Fibroblast of lung (primary cell): ENCODE results near the gene FRK. TPM values are rescaled to one million over a fixed set of nuclear protein-coding genes. Genes with fewer than 3 reads are reported as not detected.

Experiments used
- DNase-seq, 2 donors: peaks; one replicate each; pipeline versions ENCODE4 v3.0.0 to v3.0.0-alpha.2; 2010; ENCODE audit warnings: low read depth in 2 of 2
- H2AFZ ChIP-seq: 2 replicates; pipeline ENCODE4 v1.5.1; 2012; ENCODE audit warnings: low read length, control low read depth, inconsistent platforms
- H3K27ac ChIP-seq: 2 replicates; pipeline ENCODE4 v1.5.1; 2011; ENCODE audit warnings: low read length, control low read depth; ENCODE audit not compliant: insufficient read depth
- H3K27me3 ChIP-seq: 2 replicates; pipeline ENCODE4 v1.5.1; 2011; ENCODE audit warnings: mild to moderate bottlenecking, low read length; ENCODE audit not compliant: control insufficient read depth, insufficient read depth
- H3K36me3 ChIP-seq: 2 replicates; pipeline ENCODE4 v1.5.1; 2011; ENCODE audit warnings: low read length; ENCODE audit not compliant: control insufficient read depth, insufficient read depth
- H3K4me1 ChIP-seq: 2 replicates; pipeline ENCODE4 v1.5.1; 2011; ENCODE audit warnings: low read length; ENCODE audit not compliant: control insufficient read depth, insufficient read depth; ENCODE audit errors: extremely low read depth
- H3K4me2 ChIP-seq: 2 replicates; pipeline ENCODE4 v1.5.1; 2011; ENCODE audit warnings: low read length, control low read depth; ENCODE audit not compliant: insufficient read depth; ENCODE audit errors: extremely low read depth
- H3K4me3 ChIP-seq, 4 experiments: fragments of 200-600 bp in 1 of 4; sonication (generic) in 1 of 4; replicated peaks in 1 of 4; 2 replicates each; pipeline ENCODE4 v1.5.1; 2011 to 2016; ENCODE audit warnings: low read length in 4 of 4, low read depth in 3 of 4, mild to moderate bottlenecking in 3 of 4, control low read depth in 2 of 4, inconsistent platforms in 1 of 4, mixed read lengths in 1 of 4; ENCODE audit not compliant: insufficient read depth in 1 of 4; ENCODE audit errors: control extremely low read depth in 1 of 4
- H3K79me2 ChIP-seq: 2 replicates; pipeline ENCODE4 v1.5.1; 2012; ENCODE audit warnings: mild to moderate bottlenecking, low read length, inconsistent platforms; ENCODE audit not compliant: control insufficient read depth, insufficient read depth
- H3K9ac ChIP-seq: 2 replicates; pipeline ENCODE4 v1.5.1; 2011; ENCODE audit warnings: mild to moderate bottlenecking, low read length, control low read depth; ENCODE audit not compliant: insufficient read depth
- H3K9me3 ChIP-seq: 2 replicates; pipeline ENCODE4 v1.5.1; 2012; ENCODE audit warnings: low read depth, low read length; ENCODE audit not compliant: control insufficient read depth, insufficient read depth
- H4K20me1 ChIP-seq: 2 replicates; pipeline ENCODE4 v1.5.1; 2011; ENCODE audit warnings: low read length; ENCODE audit not compliant: control insufficient read depth, insufficient read depth; ENCODE audit errors: extremely low read depth
- EZH2 ChIP-seq: IDR thresholded peaks from 2 replicates; pipeline ENCODE4 v1.5.1; 2012; ENCODE audit warnings: low read length, control low read depth, mild to moderate bottlenecking; ENCODE audit errors: missing control alignments
- polyA plus RNA-seq, 2 donors: library from polyadenylated mRNA; depleted of rRNA in 1 of 2; stranded (reverse) in 1 of 2; unstranded in 1 of 2; fragments of >200 nt; gene quantifications; 2 replicates each; pipeline ENCODE4 v1.2.1, GENCODE V29; 2011 to 2012; ENCODE audit warnings: missing spikeins in 1 of 2
- total RNA-seq: library from RNA; depleted of rRNA; stranded (reverse); fragments of >200 nt; gene quantifications from 2 replicates; pipeline ENCODE4 v1.2.1, GENCODE V29; 2014
- TF ChIP-seq, protein P1 (sequence below), 2 donors: IDR thresholded peaks in 1 of 2; conservative IDR thresholded peaks in 1 of 2; 1 replicate in 1 of 2; 2 replicates in 1 of 2; pipeline ENCODE4 v1.5.1; 2011 to 2012; ENCODE audit warnings: low read length in 2 of 2, control low read depth in 1 of 2, inconsistent platforms in 1 of 2, low read depth in 1 of 2, mild to moderate bottlenecking in 1 of 2

The FRK gene
- total and polyA plus RNA-seq, 2 donors (not counting 1 experiment from before 2014, with no cell fraction given) = 0.18 to 0.33 TPM

DNA sequence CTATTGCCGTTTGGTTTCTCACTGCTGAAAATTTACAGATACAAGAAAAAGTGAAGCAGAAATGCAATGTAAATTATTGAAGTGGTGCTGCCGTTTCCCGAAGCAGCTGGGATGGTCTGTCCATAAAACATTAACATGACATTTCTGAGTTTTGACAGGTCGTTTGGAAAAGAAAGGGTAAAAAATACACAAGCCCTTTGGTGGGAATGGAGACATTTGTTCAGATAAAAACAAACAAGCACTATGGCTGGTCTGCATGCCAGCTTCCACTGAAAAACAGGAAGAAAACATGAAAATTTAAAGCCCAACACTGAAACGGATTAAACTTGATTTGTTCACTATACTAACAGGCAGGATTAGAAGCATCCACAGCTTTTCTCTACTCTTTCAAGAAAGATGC, 155.2 kb downstream of the FRK start:
- Histone ChIP-seq H3K36me3 (no peaks in the 10 kb centered on the region), H4K20me1 (no peaks in the 10 kb centered on the region), H3K4me1 (no peaks in the 10 kb centered on the region), H3K4me3 (no peak overlapping the region), H3K9ac (no peak overlapping the region), H3K4me2 (no peak overlapping the region), H3K79me2 (no peaks in the 10 kb centered on the region), H3K27me3 (no peaks in the 10 kb centered on the region), H3K27ac (no peak overlapping the region), H3K9me3 (no peaks in the 10 kb centered on the region), H2AFZ (no peak overlapping the region)
- DNase-seq = no peak
- TF ChIP-seq, protein P1, sequence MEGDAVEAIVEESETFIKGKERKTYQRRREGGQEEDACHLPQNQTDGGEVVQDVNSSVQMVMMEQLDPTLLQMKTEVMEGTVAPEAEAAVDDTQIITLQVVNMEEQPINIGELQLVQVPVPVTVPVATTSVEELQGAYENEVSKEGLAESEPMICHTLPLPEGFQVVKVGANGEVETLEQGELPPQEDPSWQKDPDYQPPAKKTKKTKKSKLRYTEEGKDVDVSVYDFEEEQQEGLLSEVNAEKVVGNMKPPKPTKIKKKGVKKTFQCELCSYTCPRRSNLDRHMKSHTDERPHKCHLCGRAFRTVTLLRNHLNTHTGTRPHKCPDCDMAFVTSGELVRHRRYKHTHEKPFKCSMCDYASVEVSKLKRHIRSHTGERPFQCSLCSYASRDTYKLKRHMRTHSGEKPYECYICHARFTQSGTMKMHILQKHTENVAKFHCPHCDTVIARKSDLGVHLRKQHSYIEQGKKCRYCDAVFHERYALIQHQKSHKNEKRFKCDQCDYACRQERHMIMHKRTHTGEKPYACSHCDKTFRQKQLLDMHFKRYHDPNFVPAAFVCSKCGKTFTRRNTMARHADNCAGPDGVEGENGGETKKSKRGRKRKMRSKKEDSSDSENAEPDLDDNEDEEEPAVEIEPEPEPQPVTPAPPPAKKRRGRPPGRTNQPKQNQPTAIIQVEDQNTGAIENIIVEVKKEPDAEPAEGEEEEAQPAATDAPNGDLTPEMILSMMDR (conservative IDR thresholded peaks at IDR 0.05 in 1 of 2, IDR thresholded peaks at IDR 0.05 in 1 of 2; ENCODE audit: low read depth in 1 of 2, low read length in 2 of 2) = no peak
- no peak for TF ChIP-seq EZH2

DNA sequence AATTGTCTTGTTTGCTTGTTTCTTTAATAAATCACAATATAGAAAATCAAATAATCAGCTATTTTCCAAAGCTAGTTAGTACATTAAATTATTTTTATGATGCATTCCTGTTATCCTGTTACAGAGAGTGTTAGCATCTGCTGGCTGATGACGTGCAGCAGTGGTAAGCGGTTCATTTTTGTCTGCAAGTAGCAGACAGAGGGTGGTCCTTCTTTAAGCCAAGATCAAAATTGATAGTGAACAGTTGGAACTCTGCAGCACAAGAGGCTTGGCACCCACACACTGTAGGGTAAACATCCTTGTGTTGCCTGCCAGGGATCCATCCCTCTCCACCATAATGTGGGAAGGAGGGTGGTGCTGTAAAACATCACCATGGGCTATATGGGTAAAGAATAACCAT, 158.3 kb downstream of the FRK start:
- Histone ChIP-seq H3K4me1 (no peaks in the 10 kb centered on the region), H4K20me1 (no peaks in the 10 kb centered on the region), H3K4me2 (no peak overlapping the region), H3K36me3 (no peaks in the 10 kb centered on the region), H3K4me3 (no peak overlapping the region), H3K9ac (no peak overlapping the region), H3K9me3 (no peaks in the 10 kb centered on the region), H3K27me3 (no peaks in the 10 kb centered on the region), H3K27ac (no peak overlapping the region), H2AFZ (no peak overlapping the region), H3K79me2 (no peaks in the 10 kb centered on the region)
- no peak for DNase-seq
- no peak for TF ChIP-seq EZH2
- TF ChIP-seq, protein P1 (conservative IDR thresholded peaks at IDR 0.05 in 1 of 2, IDR thresholded peaks at IDR 0.05 in 1 of 2; ENCODE audit: low read depth in 1 of 2, low read length in 2 of 2) = no peak

DNA sequence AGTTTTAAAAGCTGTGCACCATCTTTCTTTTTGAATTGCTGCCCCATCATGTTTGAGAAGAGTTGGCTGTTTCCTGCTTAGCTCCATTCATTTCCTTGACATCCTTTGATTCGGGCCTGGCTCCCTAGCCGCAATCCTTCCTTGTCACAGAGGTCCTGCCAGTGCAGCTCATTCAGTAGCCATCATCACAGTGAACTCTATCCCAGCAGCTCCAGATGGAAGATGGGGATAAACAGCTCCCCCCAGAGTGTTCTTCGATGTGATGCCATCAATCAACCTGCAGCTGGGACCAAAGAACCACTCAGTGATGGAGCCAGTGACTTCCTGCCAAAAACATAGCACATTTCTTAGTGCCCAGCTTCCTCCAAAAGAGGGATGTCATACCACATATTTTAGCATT, 158.8 kb downstream of the FRK start:
- Histone ChIP-seq H3K9ac (no peak overlapping the region), H4K20me1 (no peaks in the 10 kb centered on the region), H3K9me3 (no peaks in the 10 kb centered on the region), H3K4me2 (no peak overlapping the region), H3K27ac (no peak overlapping the region), H3K4me3 (no peak overlapping the region), H2AFZ (no peak overlapping the region), H3K27me3 (no peaks in the 10 kb centered on the region), H3K36me3 (no peaks in the 10 kb centered on the region), H3K4me1 (no peaks in the 10 kb centered on the region), H3K79me2 (no peaks in the 10 kb centered on the region)
- no peak for DNase-seq
- TF ChIP-seq, protein P1 (conservative IDR thresholded peaks at IDR 0.05 in 1 of 2, IDR thresholded peaks at IDR 0.05 in 1 of 2; ENCODE audit: low read depth in 1 of 2, low read length in 2 of 2) = no peak
- TF ChIP-seq EZH2 = no peak
